GM23248 (cell line): ENCODE results near the gene SLC9A9.

ENCODE experiments used
- EZH2 ChIP-seq: fragments of 200-600 bp; sonication (generic); IDR thresholded peaks from 2 replicates; pipeline ENCODE4 v1.6.1; 2018; ENCODE audit warnings: antibody characterized with exemption, mild to moderate bottlenecking; ENCODE audit not compliant: insufficient read depth, poor library complexity, severe bottlenecking
- EZH2phosphoT487 ChIP-seq: fragments of 200-600 bp; sonication (generic); IDR thresholded peaks from 2 replicates; pipeline ENCODE4 v1.6.1; 2018; ENCODE audit warnings: antibody characterized with exemption, moderate library complexity, mild to moderate bottlenecking, low read depth; ENCODE audit not compliant: insufficient read depth

- no peak for TF ChIP-seq EZH2
- no peak for TF ChIP-seq EZH2phosphoT487
Observed at GRCh38 chr3:143360244-143360643, 488.0 kb downstream of the SLC9A9 start.
